ENCODE results near the gene EYS.

DNA sequence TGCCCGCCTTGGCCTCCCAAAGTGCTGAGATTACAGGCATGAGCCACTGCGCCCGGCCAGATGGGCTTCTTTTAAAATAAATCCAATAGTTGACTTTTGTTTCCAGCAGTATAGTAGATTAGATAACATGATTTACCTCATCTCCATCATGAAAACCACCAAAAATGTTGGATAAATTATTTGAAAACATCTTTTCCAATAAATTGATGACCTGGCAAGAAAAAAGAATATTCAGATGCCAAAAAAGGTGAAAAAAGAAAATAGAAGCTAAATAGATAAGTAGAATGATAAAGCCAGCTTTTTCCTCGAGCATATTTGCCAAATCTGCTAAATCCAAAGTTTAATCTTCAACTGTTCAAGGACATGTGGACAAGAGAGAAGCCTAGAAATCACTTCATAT is 1962.2 kb downstream of the EYS start:
- TF ChIP-seq, protein P1, sequence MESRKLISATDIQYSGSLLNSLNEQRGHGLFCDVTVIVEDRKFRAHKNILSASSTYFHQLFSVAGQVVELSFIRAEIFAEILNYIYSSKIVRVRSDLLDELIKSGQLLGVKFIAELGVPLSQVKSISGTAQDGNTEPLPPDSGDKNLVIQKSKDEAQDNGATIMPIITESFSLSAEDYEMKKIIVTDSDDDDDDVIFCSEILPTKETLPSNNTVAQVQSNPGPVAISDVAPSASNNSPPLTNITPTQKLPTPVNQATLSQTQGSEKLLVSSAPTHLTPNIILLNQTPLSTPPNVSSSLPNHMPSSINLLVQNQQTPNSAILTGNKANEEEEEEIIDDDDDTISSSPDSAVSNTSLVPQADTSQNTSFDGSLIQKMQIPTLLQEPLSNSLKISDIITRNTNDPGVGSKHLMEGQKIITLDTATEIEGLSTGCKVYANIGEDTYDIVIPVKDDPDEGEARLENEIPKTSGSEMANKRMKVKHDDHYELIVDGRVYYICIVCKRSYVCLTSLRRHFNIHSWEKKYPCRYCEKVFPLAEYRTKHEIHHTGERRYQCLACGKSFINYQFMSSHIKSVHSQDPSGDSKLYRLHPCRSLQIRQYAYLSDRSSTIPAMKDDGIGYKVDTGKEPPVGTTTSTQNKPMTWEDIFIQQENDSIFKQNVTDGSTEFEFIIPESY (IDR thresholded peaks at IDR 0.05; ENCODE audit: extremely low read depth, insufficient replicate concordance, low read length) = no peak
- TF ChIP-seq, protein P2, sequence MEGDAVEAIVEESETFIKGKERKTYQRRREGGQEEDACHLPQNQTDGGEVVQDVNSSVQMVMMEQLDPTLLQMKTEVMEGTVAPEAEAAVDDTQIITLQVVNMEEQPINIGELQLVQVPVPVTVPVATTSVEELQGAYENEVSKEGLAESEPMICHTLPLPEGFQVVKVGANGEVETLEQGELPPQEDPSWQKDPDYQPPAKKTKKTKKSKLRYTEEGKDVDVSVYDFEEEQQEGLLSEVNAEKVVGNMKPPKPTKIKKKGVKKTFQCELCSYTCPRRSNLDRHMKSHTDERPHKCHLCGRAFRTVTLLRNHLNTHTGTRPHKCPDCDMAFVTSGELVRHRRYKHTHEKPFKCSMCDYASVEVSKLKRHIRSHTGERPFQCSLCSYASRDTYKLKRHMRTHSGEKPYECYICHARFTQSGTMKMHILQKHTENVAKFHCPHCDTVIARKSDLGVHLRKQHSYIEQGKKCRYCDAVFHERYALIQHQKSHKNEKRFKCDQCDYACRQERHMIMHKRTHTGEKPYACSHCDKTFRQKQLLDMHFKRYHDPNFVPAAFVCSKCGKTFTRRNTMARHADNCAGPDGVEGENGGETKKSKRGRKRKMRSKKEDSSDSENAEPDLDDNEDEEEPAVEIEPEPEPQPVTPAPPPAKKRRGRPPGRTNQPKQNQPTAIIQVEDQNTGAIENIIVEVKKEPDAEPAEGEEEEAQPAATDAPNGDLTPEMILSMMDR (IDR thresholded peaks at IDR 0.05 in 2 of 3, conservative IDR thresholded peaks at IDR 0.05 in 1 of 3; ENCODE audit: borderline replicate concordance in 1 of 3, insufficient read depth in 1 of 3, low read depth in 2 of 3, low read length in 2 of 3) = no peak
- TF ChIP-seq SIN3A (IDR thresholded peaks at IDR 0.05; ENCODE audit: low read depth) (no peak), ZNF274 (IDR thresholded peaks at IDR 0.05; ENCODE audit: low read depth, low read length) (no peak), EZH2phosphoT487 (IDR thresholded peaks at IDR 0.05; ENCODE audit: borderline replicate concordance) (no peak), TCF7L2 (IDR thresholded peaks at IDR 0.05; ENCODE audit: borderline replicate concordance, extremely low read depth, insufficient read depth, insufficient read length) (no peak), POLR2AphosphoS5 (IDR thresholded peaks at IDR 0.05; ENCODE audit: low read depth, low read length) (no peak), POLR2A (IDR thresholded peaks at IDR 0.05; ENCODE audit: borderline replicate concordance, extremely low read depth, insufficient read depth, insufficient read length) (no peak), YY1 (IDR thresholded peaks at IDR 0.05; ENCODE audit: extremely low read depth, insufficient replicate concordance, low read depth, low read length) (no peak)
